ENCODE measurements around the gene SDHC. TPM values are rescaled to one million over a fixed set of nuclear protein-coding genes. Genes with fewer than 3 reads are reported as not detected.
"Not testable (repeated sequence)": the region's sequence is repeated elsewhere in the genome, so short reads cannot be mapped to it uniquely, and the experiment has no call there.

SDHC gene
- total RNA-seq, 2 donors from 2014 or later, result 38.9 to 95.7 TPM

DNA sequence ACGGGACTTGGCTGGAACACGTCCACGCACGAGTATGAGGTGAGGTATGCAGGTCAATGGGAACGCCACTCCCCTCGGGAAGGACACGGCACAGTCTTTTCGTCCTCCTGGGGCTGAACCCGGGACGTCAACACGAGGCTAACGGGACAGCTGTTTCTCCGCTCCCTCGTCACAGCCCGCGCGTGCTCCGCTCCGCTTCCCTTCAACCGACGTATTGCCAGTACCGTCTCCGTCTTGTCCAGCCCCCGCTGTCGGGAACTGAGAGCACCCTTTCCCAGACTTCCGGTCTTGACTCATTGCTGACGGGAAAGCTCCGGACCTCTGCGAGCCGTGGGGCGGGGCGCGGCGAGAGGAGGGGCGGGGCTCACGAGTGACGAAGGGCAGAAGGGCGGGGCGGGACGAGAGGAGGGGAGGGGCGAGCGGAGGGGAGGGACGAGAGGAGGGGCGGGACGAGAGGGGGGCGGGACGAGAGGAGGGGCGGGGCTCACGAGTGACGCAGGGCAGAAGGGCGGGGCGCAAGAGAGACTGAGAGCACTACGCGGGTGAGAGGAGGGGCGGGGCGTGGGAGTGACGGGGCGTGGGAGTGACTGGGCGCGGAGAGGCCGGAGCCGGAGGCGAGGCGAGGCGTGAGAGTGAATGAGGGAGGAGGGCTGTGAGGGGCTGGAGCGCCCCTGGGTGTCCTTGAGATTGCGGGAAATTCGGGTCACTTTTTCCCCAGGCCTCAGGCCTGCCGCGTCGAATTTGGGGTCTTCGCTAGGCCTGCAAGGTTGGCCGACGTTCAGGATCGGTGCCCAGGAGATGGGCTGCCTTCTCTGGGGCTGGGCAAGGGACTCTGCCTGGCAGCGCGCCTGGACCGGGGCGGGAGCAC lies 75.7 kb downstream of the SDHC start:
- Histone ChIP-seq H3K27me3 (replicated peaks; ENCODE audit: insufficient read depth) (no peaks in the 10 kb centered on the region), H3K4me1 (ENCODE audit: control insufficient read depth in 1 of 2, low read depth in 2 of 2) (peaks cover 7% of the 10 kb centered on the region in 2 donors), H3K9me3 (no peaks in the 10 kb centered on the region), H3K36me3 (no peaks in the 10 kb centered on the region), H3K4me3 (peak overlapping the region; percentile 73), H3K27ac (peak overlapping the region; percentile 87)
- TF ChIP-seq, protein P1, sequence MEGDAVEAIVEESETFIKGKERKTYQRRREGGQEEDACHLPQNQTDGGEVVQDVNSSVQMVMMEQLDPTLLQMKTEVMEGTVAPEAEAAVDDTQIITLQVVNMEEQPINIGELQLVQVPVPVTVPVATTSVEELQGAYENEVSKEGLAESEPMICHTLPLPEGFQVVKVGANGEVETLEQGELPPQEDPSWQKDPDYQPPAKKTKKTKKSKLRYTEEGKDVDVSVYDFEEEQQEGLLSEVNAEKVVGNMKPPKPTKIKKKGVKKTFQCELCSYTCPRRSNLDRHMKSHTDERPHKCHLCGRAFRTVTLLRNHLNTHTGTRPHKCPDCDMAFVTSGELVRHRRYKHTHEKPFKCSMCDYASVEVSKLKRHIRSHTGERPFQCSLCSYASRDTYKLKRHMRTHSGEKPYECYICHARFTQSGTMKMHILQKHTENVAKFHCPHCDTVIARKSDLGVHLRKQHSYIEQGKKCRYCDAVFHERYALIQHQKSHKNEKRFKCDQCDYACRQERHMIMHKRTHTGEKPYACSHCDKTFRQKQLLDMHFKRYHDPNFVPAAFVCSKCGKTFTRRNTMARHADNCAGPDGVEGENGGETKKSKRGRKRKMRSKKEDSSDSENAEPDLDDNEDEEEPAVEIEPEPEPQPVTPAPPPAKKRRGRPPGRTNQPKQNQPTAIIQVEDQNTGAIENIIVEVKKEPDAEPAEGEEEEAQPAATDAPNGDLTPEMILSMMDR (IDR thresholded peaks at IDR 0.05), result no peak
- DNase-seq (ENCODE audit: low spot score) (peak; percentile 97), ATAC-seq (ENCODE audit: insufficient number of reproducible peaks, low FRiP score, low read depth) (peak; percentile 98)

GRCh38 chr1:161390559-161390858 lies 76.3 kb downstream of the SDHC start:
- TF ChIP-seq, protein P1 (IDR thresholded peaks at IDR 0.05), result no peak
- Histone ChIP-seq H3K27me3 (replicated peaks; ENCODE audit: insufficient read depth) (no peaks in the 10 kb centered on the region), H3K4me3 (peak overlapping the region; percentile 73), H3K4me1 (ENCODE audit: control insufficient read depth in 1 of 2, low read depth in 2 of 2) (peaks cover 7% of the 10 kb centered on the region in 2 donors), H3K9me3 (no peaks in the 10 kb centered on the region), H3K36me3 (no peaks in the 10 kb centered on the region), H3K27ac (peak overlapping the region; percentile 59 to 64)
- ATAC-seq (ENCODE audit: insufficient number of reproducible peaks, low FRiP score, low read depth) (no peak), DNase-seq (ENCODE audit: low spot score) (no peak)

GRCh38 chr1:161391136-161391535 lies 77.0 kb downstream of the SDHC start:
- H3K27ac ChIP-seq; DNase-seq (ENCODE audit: low spot score): not testable (repeated sequence)
- H3K4me3 ChIP-seq, result peak overlapping the region; percentile 73

GRCh38 chr1:161391611-161392010 lies 77.4 kb downstream of the SDHC start:
- Histone ChIP-seq H3K27ac (no peak overlapping the region), H3K4me1 (ENCODE audit: control insufficient read depth in 1 of 2, low read depth in 2 of 2) (peaks cover 7% of the 10 kb centered on the region in 2 donors), H3K27me3 (replicated peaks; ENCODE audit: insufficient read depth) (no peaks in the 10 kb centered on the region), H3K36me3 (no peaks in the 10 kb centered on the region), H3K4me3 (no peak overlapping the region), H3K9me3 (no peaks in the 10 kb centered on the region)
- TF ChIP-seq, protein P1 (IDR thresholded peaks at IDR 0.05), result no peak
- DNase-seq (ENCODE audit: low spot score) (no peak), ATAC-seq (ENCODE audit: insufficient number of reproducible peaks, low FRiP score, low read depth) (no peak)

More at GRCh38 chr1:161391136-161391535, 77.0 kb downstream of the SDHC start:
- not testable (repeated sequence) for H3K9me3 ChIP-seq; ATAC-seq (ENCODE audit: insufficient number of reproducible peaks, low FRiP score, low read depth); H3K36me3 ChIP-seq; H3K27me3 ChIP-seq (replicated peaks; ENCODE audit: insufficient read depth); H3K4me1 ChIP-seq (ENCODE audit: control insufficient read depth in 1 of 2, low read depth in 2 of 2)

- Histone ChIP-seq H3K4me1 (ENCODE audit: control insufficient read depth in 1 of 2, low read depth in 2 of 2) (peaks cover 7% of the 10 kb centered on the region in 2 donors), H3K9me3 (no peaks in the 10 kb centered on the region), H3K27ac (no peak overlapping the region), H3K36me3 (no peaks in the 10 kb centered on the region), H3K27me3 (replicated peaks; ENCODE audit: insufficient read depth) (no peaks in the 10 kb centered on the region), H3K4me3 (no peak overlapping the region)
- ATAC-seq (ENCODE audit: insufficient number of reproducible peaks, low FRiP score, low read depth), result no peak
- no peak for DNase-seq (ENCODE audit: low spot score)
- TF ChIP-seq, protein P1 (IDR thresholded peaks at IDR 0.05), result no peak
Observed at GRCh38 chr1:161393151-161393550, 79.0 kb downstream of the SDHC start.

DNA sequence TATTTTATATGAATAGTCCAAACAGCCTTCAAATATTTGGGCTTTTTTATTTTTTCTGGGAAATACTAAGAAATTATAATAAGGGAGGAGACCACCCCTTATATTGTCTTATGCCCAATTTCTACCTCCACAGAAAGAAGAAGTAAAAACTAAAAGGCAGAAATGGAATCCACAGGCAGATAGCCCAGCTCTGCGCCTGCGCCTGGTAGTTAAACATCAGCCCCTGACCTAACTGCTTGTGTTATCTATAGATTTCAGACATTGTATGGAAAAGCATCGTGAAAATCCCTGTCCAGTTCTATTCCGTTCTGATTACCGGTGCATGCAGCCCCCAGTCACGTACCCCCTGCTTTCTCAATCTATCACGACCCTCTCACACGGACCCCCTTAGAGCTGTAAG lies 82.9 kb downstream of the SDHC start:
- not testable (repeated sequence) for DNase-seq (ENCODE audit: low spot score); H3K4me3 ChIP-seq; H3K36me3 ChIP-seq; ATAC-seq (ENCODE audit: insufficient number of reproducible peaks, low FRiP score, low read depth); H3K27me3 ChIP-seq (replicated peaks; ENCODE audit: insufficient read depth); H3K4me1 ChIP-seq (ENCODE audit: control insufficient read depth in 1 of 2, low read depth in 2 of 2); H3K9me3 ChIP-seq; H3K27ac ChIP-seq

Data from thoracic aorta (tissue), 2 donors.